ENCODE results near the gene BSX. TPM values are rescaled to one million over a fixed set of nuclear protein-coding genes. Genes with fewer than 3 reads are reported as not detected.

Gene BSX
- total RNA-seq, 1 donor from 2014 or later = not detected

- no peak for DNase-seq (ENCODE audit: low read depth)
- peaks cover 7% of the 10 kb centered on the region for H3K4me1 Mint-ChIP-seq (ENCODE audit: low read depth, unreplicated experiment)
- peaks cover 4% of the 10 kb centered on the region for H3K4me1 ChIP-seq (ENCODE audit: insufficient read depth, low read length)
- peaks cover 82% of the 10 kb centered on the region for H3K27me3 Mint-ChIP-seq (ENCODE audit: low read depth, unreplicated experiment)
- no peak overlapping the region for H3K4me3 Mint-ChIP-seq (ENCODE audit: unreplicated experiment)
- no peak for FAIRE-seq
- H3K36me3 Mint-ChIP-seq (ENCODE audit: low read depth, unreplicated experiment) = no peaks in the 10 kb centered on the region
- H2AFZ ChIP-seq (ENCODE audit: low read depth, low read length) = no peak overlapping the region
- TF ChIP-seq EZH2 (IDR thresholded peaks at IDR 0.05; ENCODE audit: insufficient read depth, low read length) (no peak), CTCF (IDR thresholded peaks at IDR 0.05; ENCODE audit: insufficient read depth, low read depth, low read length) (no peak)
- peaks cover 7% of the 10 kb centered on the region for H3K9me3 Mint-ChIP-seq (ENCODE audit: unreplicated experiment)
- H3K36me3 ChIP-seq (ENCODE audit: insufficient read depth, low read length) = no peaks in the 10 kb centered on the region
- no peaks in the 10 kb centered on the region for H3K79me2 ChIP-seq (ENCODE audit: insufficient read depth, low read length)
- H3K27ac Mint-ChIP-seq (ENCODE audit: unreplicated experiment) = peak overlapping the region; percentile 4
- peaks cover 16% of the 10 kb centered on the region for H4K20me1 ChIP-seq (ENCODE audit: insufficient read depth, low read length)
- no peak overlapping the region for H3K9ac ChIP-seq (ENCODE audit: low read length)
- no peak overlapping the region for H3K4me3 ChIP-seq (ENCODE audit: insufficient read depth, low read depth, low read length)
- H3K4me2 ChIP-seq (ENCODE audit: low read length) = no peak overlapping the region
- no peak overlapping the region for H3K27ac ChIP-seq (ENCODE audit: low read depth, low read length)
- H3K27me3 ChIP-seq (ENCODE audit: insufficient read depth, low read length) = peaks cover 95% of the 10 kb centered on the region
- H3K9me3 ChIP-seq (ENCODE audit: insufficient read depth, low read depth, low read length) = no peaks in the 10 kb centered on the region
Observed at GRCh38 chr11:122979815-122980595, 1.6 kb downstream of the BSX start.

GRCh38 chr11:122979103-122979814 lies 2.4 kb downstream of the BSX start:
- Histone ChIP-seq H3K36me3 (ENCODE audit: insufficient read depth, low read length) (no peaks in the 10 kb centered on the region), H3K27me3 (ENCODE audit: insufficient read depth, low read length) (peaks cover 95% of the 10 kb centered on the region), H3K27ac (ENCODE audit: low read depth, low read length) (no peak overlapping the region), H3K9ac (ENCODE audit: low read length) (no peak overlapping the region), H3K4me3 (ENCODE audit: insufficient read depth, low read depth, low read length) (no peak overlapping the region), H3K4me1 (ENCODE audit: insufficient read depth, low read length) (peaks cover 4% of the 10 kb centered on the region), H4K20me1 (ENCODE audit: insufficient read depth, low read length) (peaks cover 16% of the 10 kb centered on the region), H3K79me2 (ENCODE audit: insufficient read depth, low read length) (no peaks in the 10 kb centered on the region), H3K9me3 (ENCODE audit: insufficient read depth, low read depth, low read length) (no peaks in the 10 kb centered on the region), H2AFZ (ENCODE audit: low read depth, low read length) (no peak overlapping the region), H3K4me2 (ENCODE audit: low read length) (no peak overlapping the region)
- Mint-ChIP-seq H3K36me3 (ENCODE audit: low read depth, unreplicated experiment) (no peaks in the 10 kb centered on the region), H3K9me3 (ENCODE audit: unreplicated experiment) (peaks cover 7% of the 10 kb centered on the region), H3K27ac (ENCODE audit: unreplicated experiment) (peak overlapping the region; percentile 4), H3K4me1 (ENCODE audit: low read depth, unreplicated experiment) (peaks cover 7% of the 10 kb centered on the region), H3K4me3 (ENCODE audit: unreplicated experiment) (no peak overlapping the region), H3K27me3 (ENCODE audit: low read depth, unreplicated experiment) (peaks cover 88% of the 10 kb centered on the region)
- TF ChIP-seq CTCF (IDR thresholded peaks at IDR 0.05; ENCODE audit: insufficient read depth, low read depth, low read length) (no peak), EZH2 (IDR thresholded peaks at IDR 0.05; ENCODE audit: insufficient read depth, low read length) (peak; percentile 60)
- DNase-seq (ENCODE audit: low read depth) (no peak), FAIRE-seq (no peak)

GRCh38 chr11:122978299-122978620 lies 3.4 kb downstream of the BSX start:
- Histone ChIP-seq H3K27ac (ENCODE audit: low read depth, low read length) (no peak overlapping the region), H3K4me2 (ENCODE audit: low read length) (no peak overlapping the region), H4K20me1 (ENCODE audit: insufficient read depth, low read length) (peaks cover 16% of the 10 kb centered on the region), H3K27me3 (ENCODE audit: insufficient read depth, low read length) (peaks cover 97% of the 10 kb centered on the region), H3K4me3 (ENCODE audit: insufficient read depth, low read depth, low read length) (no peak overlapping the region), H3K9me3 (ENCODE audit: insufficient read depth, low read depth, low read length) (no peaks in the 10 kb centered on the region), H3K79me2 (ENCODE audit: insufficient read depth, low read length) (no peaks in the 10 kb centered on the region), H3K9ac (ENCODE audit: low read length) (no peak overlapping the region), H3K4me1 (ENCODE audit: insufficient read depth, low read length) (peaks cover 4% of the 10 kb centered on the region), H3K36me3 (ENCODE audit: insufficient read depth, low read length) (no peaks in the 10 kb centered on the region), H2AFZ (ENCODE audit: low read depth, low read length) (no peak overlapping the region)
- DNase-seq (ENCODE audit: low read depth) (no peak), FAIRE-seq (no peak)
- H3K27me3 Mint-ChIP-seq (ENCODE audit: low read depth, unreplicated experiment) = peaks cover 94% of the 10 kb centered on the region
- TF ChIP-seq EZH2 (IDR thresholded peaks at IDR 0.05; ENCODE audit: insufficient read depth, low read length) (no peak), CTCF (IDR thresholded peaks at IDR 0.05; ENCODE audit: insufficient read depth, low read depth, low read length) (no peak)
- peaks cover 7% of the 10 kb centered on the region for H3K9me3 Mint-ChIP-seq (ENCODE audit: unreplicated experiment)
- no peak overlapping the region for H3K27ac Mint-ChIP-seq (ENCODE audit: unreplicated experiment)
- peak overlapping the region; percentile 0 for H3K4me3 Mint-ChIP-seq (ENCODE audit: unreplicated experiment)
- peaks cover 7% of the 10 kb centered on the region for H3K4me1 Mint-ChIP-seq (ENCODE audit: low read depth, unreplicated experiment)
- H3K36me3 Mint-ChIP-seq (ENCODE audit: low read depth, unreplicated experiment) = no peaks in the 10 kb centered on the region
